Psoas muscle (tissue), 8 donors: Measurements from ENCODE around the gene U2SURP. TPM values are rescaled to one million over a fixed set of nuclear protein-coding genes. Genes with fewer than 3 reads are reported as not detected.

Source experiments
- ATAC-seq, 4 donors: fragments of 200-7000 bp; cut with Tn5 transposase; one replicate each; pipeline ENCODE4 v1.9.1; 2020; ENCODE audit warnings: moderate library complexity in 3 of 4, mild to moderate bottlenecking in 2 of 4
- DNase-seq, 2 donors: peaks; one replicate each; pipeline ENCODE4 v3.0.0-alpha.2; 2020
- H3K27ac ChIP-seq: fragments of 200-600 bp; one replicate; pipeline ENCODE4 v1.8.0; 2022
- H3K27me3 ChIP-seq, 3 donors: fragments of 200-600 bp in 1 of 3; one replicate each; pipeline versions ENCODE4 v1.6.1 to v1.8.0; 2013 to 2022; ENCODE audit warnings: low read length in 2 of 3, mild to moderate bottlenecking in 2 of 3, moderate library complexity in 1 of 3; ENCODE audit not compliant: insufficient read depth in 3 of 3
- H3K36me3 ChIP-seq, 2 donors: fragments of 200-600 bp in 1 of 2; one replicate each; pipeline versions ENCODE4 v1.6.1 to v1.8.0; 2013 to 2022; ENCODE audit warnings: low read depth in 1 of 2, mild to moderate bottlenecking in 1 of 2, moderate library complexity in 1 of 2; ENCODE audit not compliant: insufficient read depth in 1 of 2
- H3K4me1 ChIP-seq: fragments of 200-600 bp; one replicate; pipeline ENCODE4 v1.8.0; 2022
- H3K4me3 ChIP-seq: fragments of 200-600 bp; one replicate; pipeline ENCODE4 v1.8.0; 2022; ENCODE audit warnings: mild to moderate bottlenecking
- H3K9me3 ChIP-seq: fragments of 200-600 bp; one replicate; pipeline ENCODE4 v1.8.0; 2022
- CTCF ChIP-seq: fragments of 200-600 bp; IDR thresholded peaks from one replicate; pipeline ENCODE4 v1.8.0; 2022; ENCODE audit warnings: antibody characterized with exemption
- WGBS, 3 donors: extraction: QIAGEN DNeasy Blood & Tissue Kit; methylation state at CpG; one replicate each; pipeline versions ENCODE4 v1.1.6 to v1.1.7; 2013; 5-methylcytosine and 5-hydroxymethylcytosine counted together
- intact Hi-C, 2 donors: fragments of 100-400 bp; cut with DNase I; formaldehyde crosslinking; loops; one replicate each; pipeline versions ENCODE4 v1.11.0 to v1.14.2; 2022
- polyA plus RNA-seq, 3 donors: library from polyadenylated mRNA; stranded (reverse); fragments of 200-250 nt; gene quantifications; one replicate each; pipeline ENCODE4 v1.2.3, GENCODE V29; 2013
- total RNA-seq, 4 donors: library from RNA; stranded (reverse); fragmentation: NEBNext Ultra II Directional in 2 of 4; extraction: Animal tissue kit (Norgen Biotek cat#: 25700) in 2 of 4; gene quantifications; one replicate each; pipeline versions ENCODE4 v1.2.1 to v1.2.4, GENCODE V29; 2021 to 2023
- donor health status: healthy with polysubstance abuse.
- donor health status: DM: no; HTN: no; CAD: no; lungs with moderate emphysema.
- donor health status: Bipolar disorder and iron deficiency.
- donor health status: healthy.
- donor health status: DM: yes; HTN: yes; CAD: no.
- donor health status: DM: no; HTN: no; CAD: no.
- donor health status: DM: no; HTN: no; CAD: no.
- donor health status: DM: yes; HTN: yes; CAD: no.

The U2SURP gene
- total and polyA plus RNA-seq, 7 donors = 20.5 to 69.3 (median 39.8) TPM

- 33 to 52% (median 34%) methylated on average over 5 of the region's 5 CpGs for WGBS, 3 donors
- no peaks in the 10 kb centered on the region for H3K27me3 ChIP-seq
- DNase-seq = no peak
- intact Hi-C loops = no loop called here
- H3K27ac ChIP-seq = no peak overlapping the region
- H3K4me3 ChIP-seq = no peak overlapping the region
- TF ChIP-seq CTCF = no peak
- no peak for ATAC-seq
- no peaks in the 10 kb centered on the region for H3K4me1 ChIP-seq
- H3K9me3 ChIP-seq = no peaks in the 10 kb centered on the region
- no peaks in the 10 kb centered on the region for H3K36me3 ChIP-seq
These were observed 78.8 kb downstream of the U2SURP start for GRCh38 chr3:143080196-143080595.

GRCh38 chr3:143081365-143081764, 80.0 kb downstream of the U2SURP start:
- H3K9me3 ChIP-seq = no peaks in the 10 kb centered on the region
- DNase-seq = no peak
- no peaks in the 10 kb centered on the region for H3K4me1 ChIP-seq
- H3K27ac ChIP-seq = no peak overlapping the region
- H3K4me3 ChIP-seq = no peak overlapping the region
- no peaks in the 10 kb centered on the region for H3K27me3 ChIP-seq
- intact Hi-C loops = no loop called here
- no peaks in the 10 kb centered on the region for H3K36me3 ChIP-seq
- ATAC-seq = no peak
- TF ChIP-seq CTCF = no peak
- 97 to 98% (median 98%) methylated on average over 1 of the region's 1 CpG for WGBS, 3 donors

GRCh38 chr3:143081844-143082778, 80.7 kb downstream of the U2SURP start:
- H3K27ac ChIP-seq = no peak overlapping the region
- no peaks in the 10 kb centered on the region for H3K36me3 ChIP-seq
- H3K4me1 ChIP-seq = no peaks in the 10 kb centered on the region
- H3K9me3 ChIP-seq = no peaks in the 10 kb centered on the region
- intact Hi-C loops = no loop called here
- TF ChIP-seq CTCF = no peak
- DNase-seq = no peak
- no peak for ATAC-seq
- H3K4me3 ChIP-seq = no peak overlapping the region
- whole genome bisulfite sequencing, 3 donors = 81 to 83% (median 83%) methylated on average over 19 of the region's 19 CpGs
- H3K27me3 ChIP-seq = no peaks in the 10 kb centered on the region

- H3K9me3 ChIP-seq = no peaks in the 10 kb centered on the region
- no peak overlapping the region for H3K27ac ChIP-seq
- no peak for DNase-seq
- 84 to 96% (median 90%) methylated on average over 3 of the region's 3 CpGs for WGBS, 3 donors
- no peak overlapping the region for H3K4me3 ChIP-seq
- intact Hi-C loops = no loop called here
- H3K27me3 ChIP-seq = no peaks in the 10 kb centered on the region
- H3K36me3 ChIP-seq = no peaks in the 10 kb centered on the region
- no peak for TF ChIP-seq CTCF
- no peaks in the 10 kb centered on the region for H3K4me1 ChIP-seq
- ATAC-seq = no peak
These were observed 82.4 kb downstream of the U2SURP start for GRCh38 chr3:143083781-143084180.
